RWPE2 (cell line): Measurements from ENCODE around the gene MUC5AC.

ENCODE experiments used
- ATAC-seq: fragments of 200-7000 bp; cut with Tn5 transposase; 3 replicates; pipeline ENCODE4 v1.9.1; 2021; ENCODE audit warnings: low read depth
- DNase-seq: peaks from one replicate; pipeline ENCODE4 v3.0.0-alpha.2; 2020; ENCODE audit warnings: low spot score
- H3K27ac ChIP-seq: fragments of 450-650 bp; 2 replicates; pipeline ENCODE4 v1.5.1; 2017; ENCODE audit warnings: mild to moderate bottlenecking; ENCODE audit not compliant: poor library complexity, severe bottlenecking
- H3K27me3 ChIP-seq: fragments of 250-450 bp; sonication (Bioruptor Pico); 2 replicates; pipeline ENCODE4 v1.5.1; 2021; ENCODE audit warnings: mild to moderate bottlenecking, moderate library complexity; ENCODE audit not compliant: insufficient read depth, poor library complexity, severe bottlenecking
- H3K36me3 ChIP-seq: fragments of 250-450 bp; sonication (Bioruptor Pico); 2 replicates; pipeline ENCODE4 v1.5.1; 2020; ENCODE audit warnings: low read depth, mild to moderate bottlenecking, moderate library complexity
- H3K4me1 ChIP-seq: fragments of 250-450 bp; sonication (Bioruptor Pico); 2 replicates; pipeline ENCODE4 v1.5.1; 2021; ENCODE audit warnings: mild to moderate bottlenecking, moderate library complexity; ENCODE audit not compliant: insufficient read depth, poor library complexity, severe bottlenecking
- H3K4me3 ChIP-seq: fragments of 250-450 bp; sonication (Bioruptor Pico); 2 replicates; pipeline ENCODE4 v1.5.1; 2021; ENCODE audit warnings: mild to moderate bottlenecking, moderate library complexity; ENCODE audit not compliant: severe bottlenecking
- H3K9me3 ChIP-seq: fragments of 250-450 bp; sonication (Bioruptor Pico); 2 replicates; pipeline ENCODE4 v1.5.1; 2021; ENCODE audit warnings: mild to moderate bottlenecking, moderate library complexity; ENCODE audit not compliant: severe bottlenecking
- CTCF ChIP-seq: fragments of 450-650 bp; IDR thresholded peaks from one replicate; pipeline ENCODE4 v1.5.1; 2017; ENCODE audit warnings: mild to moderate bottlenecking, moderate library complexity; ENCODE audit not compliant: poor library complexity, severe bottlenecking

Gene MUC5AC

GRCh38 chr11:1207401-1208143 is 49.8 kb downstream of the MUC5AC start:
- no peaks in the 10 kb centered on the region for H3K4me1 ChIP-seq
- H3K36me3 ChIP-seq = no peaks in the 10 kb centered on the region
- H3K4me3 ChIP-seq = no peak overlapping the region
- DNase-seq (peak; percentile 59), ATAC-seq (no peak)
- H3K27ac ChIP-seq = no peak overlapping the region
- H3K27me3 ChIP-seq = peaks cover 7% of the 10 kb centered on the region
- no peak for TF ChIP-seq CTCF
- no peaks in the 10 kb centered on the region for H3K9me3 ChIP-seq

GRCh38 chr11:1208144-1208393 is 50.3 kb downstream of the MUC5AC start:
- peaks cover 2% of the 10 kb centered on the region for H3K27me3 ChIP-seq

GRCh38 chr11:1208394-1209261 is 50.9 kb downstream of the MUC5AC start:
- DNase-seq (peak; percentile 59), ATAC-seq (no peak)
- no peak for TF ChIP-seq CTCF
- Histone ChIP-seq H3K4me1 (no peaks in the 10 kb centered on the region), H3K4me3 (no peak overlapping the region), H3K27ac (no peak overlapping the region), H3K9me3 (peaks cover 2% of the 10 kb centered on the region), H3K36me3 (no peaks in the 10 kb centered on the region), H3K27me3 (no peaks in the 10 kb centered on the region)

More at GRCh38 chr11:1208144-1208393, 50.3 kb downstream of the MUC5AC start:
- H3K4me3 ChIP-seq = no peak overlapping the region
- no peak for DNase-seq
- ATAC-seq = no peak
- H3K36me3 ChIP-seq = no peaks in the 10 kb centered on the region
- no peaks in the 10 kb centered on the region for H3K9me3 ChIP-seq
- TF ChIP-seq CTCF = no peak
- no peaks in the 10 kb centered on the region for H3K4me1 ChIP-seq
- no peak overlapping the region for H3K27ac ChIP-seq

- no peaks in the 10 kb centered on the region for H3K4me1 ChIP-seq
- H3K9me3 ChIP-seq = peaks cover 2% of the 10 kb centered on the region
- ATAC-seq (no peak), DNase-seq (peak; percentile 42)
- no peaks in the 10 kb centered on the region for H3K36me3 ChIP-seq
- no peak overlapping the region for H3K4me3 ChIP-seq
- H3K27me3 ChIP-seq = no peaks in the 10 kb centered on the region
- no peak for TF ChIP-seq CTCF
- H3K27ac ChIP-seq = no peak overlapping the region
Observed at GRCh38 chr11:1209371-1210057, 51.8 kb downstream of the MUC5AC start.
